GM12873 (cell line): ENCODE measurements around the gene ZNF148.

Source experiments
- TF ChIP-seq, protein P1 (sequence below): IDR thresholded peaks from 2 replicates; pipeline ENCODE4 v1.5.1; 2012; ENCODE audit warnings: low read depth, mild to moderate bottlenecking, moderate library complexity, low read length, control low read depth; ENCODE audit not compliant: insufficient read depth; ENCODE audit errors: missing control alignments

Gene ZNF148

GRCh38 chr3:125280668-125281361 is 94.3 kb downstream of the ZNF148 start:
- TF ChIP-seq, protein P1, sequence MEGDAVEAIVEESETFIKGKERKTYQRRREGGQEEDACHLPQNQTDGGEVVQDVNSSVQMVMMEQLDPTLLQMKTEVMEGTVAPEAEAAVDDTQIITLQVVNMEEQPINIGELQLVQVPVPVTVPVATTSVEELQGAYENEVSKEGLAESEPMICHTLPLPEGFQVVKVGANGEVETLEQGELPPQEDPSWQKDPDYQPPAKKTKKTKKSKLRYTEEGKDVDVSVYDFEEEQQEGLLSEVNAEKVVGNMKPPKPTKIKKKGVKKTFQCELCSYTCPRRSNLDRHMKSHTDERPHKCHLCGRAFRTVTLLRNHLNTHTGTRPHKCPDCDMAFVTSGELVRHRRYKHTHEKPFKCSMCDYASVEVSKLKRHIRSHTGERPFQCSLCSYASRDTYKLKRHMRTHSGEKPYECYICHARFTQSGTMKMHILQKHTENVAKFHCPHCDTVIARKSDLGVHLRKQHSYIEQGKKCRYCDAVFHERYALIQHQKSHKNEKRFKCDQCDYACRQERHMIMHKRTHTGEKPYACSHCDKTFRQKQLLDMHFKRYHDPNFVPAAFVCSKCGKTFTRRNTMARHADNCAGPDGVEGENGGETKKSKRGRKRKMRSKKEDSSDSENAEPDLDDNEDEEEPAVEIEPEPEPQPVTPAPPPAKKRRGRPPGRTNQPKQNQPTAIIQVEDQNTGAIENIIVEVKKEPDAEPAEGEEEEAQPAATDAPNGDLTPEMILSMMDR, result no peak

- TF ChIP-seq, protein P1, result no peak
These were observed 97.0 kb downstream of the ZNF148 start for GRCh38 chr3:125278155-125278554.

DNA sequence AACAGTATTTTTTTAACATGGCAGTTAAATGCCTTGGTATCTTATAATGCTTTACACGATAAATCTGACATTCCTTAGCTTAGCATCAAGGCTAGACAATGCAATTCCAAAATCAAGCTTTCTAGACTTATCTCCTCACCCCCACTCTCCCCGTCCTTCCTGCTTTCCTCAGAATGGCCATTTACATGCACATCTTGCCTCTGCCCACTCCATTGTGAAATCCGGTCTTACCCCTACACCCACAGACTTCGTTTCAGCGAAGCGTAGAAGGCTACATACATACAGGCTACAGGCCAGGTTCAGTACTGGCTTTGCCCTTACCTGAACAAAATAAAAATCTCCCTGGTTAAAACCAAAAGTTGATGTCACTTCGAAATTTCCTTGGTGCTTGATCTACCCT is 104.0 kb downstream of the ZNF148 start:
- TF ChIP-seq, protein P1, result no peak

- TF ChIP-seq, protein P1, result no peak
These were observed 107.7 kb downstream of the ZNF148 start for GRCh38 chr3:125267460-125267859.

DNA sequence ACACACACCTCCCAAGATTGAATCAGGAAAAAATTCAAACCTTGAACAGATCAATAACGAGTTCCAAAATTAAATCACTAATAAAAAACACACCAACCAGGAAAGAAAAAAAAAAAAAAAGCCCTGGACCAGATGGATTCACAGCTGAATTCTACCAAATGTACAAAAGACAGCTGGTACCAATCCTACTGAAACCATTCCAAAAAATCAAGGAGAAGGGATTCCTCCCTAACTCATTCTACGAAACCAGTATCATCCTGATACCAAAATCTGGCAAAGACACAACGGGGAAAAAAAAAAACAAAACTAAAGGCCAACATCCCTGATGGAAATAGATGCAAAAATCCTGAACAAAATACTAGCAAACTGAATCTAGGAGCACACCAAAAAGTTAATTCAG is 108.2 kb downstream of the ZNF148 start:
- TF ChIP-seq, protein P1, result no peak

GRCh38 chr3:125262161-125262560 is 113.0 kb downstream of the ZNF148 start:
- TF ChIP-seq, protein P1, result no peak

DNA sequence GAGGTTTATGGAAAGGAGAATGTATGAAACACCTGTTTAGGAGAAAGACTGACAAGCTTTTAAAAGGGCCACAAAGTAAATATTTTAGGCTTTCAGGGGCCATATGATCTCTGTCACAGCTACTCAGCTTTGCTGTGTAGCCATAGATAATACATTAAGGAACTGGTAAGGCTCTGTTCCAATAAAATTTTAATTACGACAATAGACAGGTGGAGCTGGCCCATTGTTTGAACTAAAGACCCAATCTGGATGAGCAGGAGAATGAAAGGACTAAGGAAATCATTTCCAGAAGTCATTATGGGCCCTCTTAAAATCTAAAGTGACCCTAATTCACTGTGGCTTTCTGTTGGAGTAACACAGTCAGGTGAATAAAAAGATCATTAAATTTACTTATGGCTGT is 114.1 kb downstream of the ZNF148 start:
- TF ChIP-seq, protein P1, result no peak
